Natural killer cell (primary cell): Measurements from ENCODE around the gene KIF26A. TPM values are rescaled to one million over a fixed set of nuclear protein-coding genes. Genes with fewer than 3 reads are reported as not detected.

Experiments
- ATAC-seq, 3 donors: fragments of 150-1000 bp in 2 of 3; fragments of 200-7000 bp in 1 of 3; cut with Tn5 transposase; 1 replicate in 1 of 3; 2 replicates in 2 of 3; pipeline ENCODE4 v1.10.0; 2021; ENCODE audit warnings: mild to moderate bottlenecking in 2 of 3, moderate library complexity in 2 of 3
- DNase-seq, 2 donors: peaks; one replicate each; pipeline versions ENCODE4 v3.0.0 to v3.0.0-alpha.2; 2013 to 2021; ENCODE audit warnings: mixed read lengths in 1 of 2
- H3K27ac ChIP-seq: one replicate; pipeline ENCODE4 v1.5.1; 2013; ENCODE audit warnings: mild to moderate bottlenecking, low read length
- H3K27me3 ChIP-seq: one replicate; pipeline ENCODE4 v1.6.1; 2013; ENCODE audit warnings: low read length; ENCODE audit not compliant: control insufficient read depth, insufficient read depth
- H3K36me3 ChIP-seq: one replicate; pipeline ENCODE4 v1.6.1; 2013; ENCODE audit warnings: low read length; ENCODE audit not compliant: control insufficient read depth, insufficient read depth
- H3K4me1 ChIP-seq: one replicate; pipeline ENCODE4 v1.6.1; 2013; ENCODE audit warnings: low read length; ENCODE audit not compliant: control insufficient read depth, insufficient read depth
- H3K4me3 ChIP-seq: one replicate; pipeline ENCODE4 v1.5.1; 2013; ENCODE audit warnings: low read length
- H3K9me3 ChIP-seq: one replicate; pipeline ENCODE4 v1.6.1; 2013; ENCODE audit warnings: low read length; ENCODE audit not compliant: control insufficient read depth, insufficient read depth
- H3K27ac Mint-ChIP-seq, 2 donors: one replicate each; pipeline ENCODE4 v1.8.0; 2022; ENCODE audit warnings: mild to moderate bottlenecking in 2 of 2, mixed read lengths in 2 of 2, moderate library complexity in 1 of 2
- H3K27me3 Mint-ChIP-seq, 2 donors: one replicate each; pipeline ENCODE4 v1.8.0; 2022; ENCODE audit warnings: low read depth in 2 of 2, mixed read lengths in 2 of 2
- H3K36me3 Mint-ChIP-seq: one replicate; pipeline ENCODE4 v1.8.0; 2022; ENCODE audit warnings: mixed read lengths
- H3K4me1 Mint-ChIP-seq, 2 donors: one replicate each; pipeline ENCODE4 v1.8.0; 2022; ENCODE audit warnings: mixed read lengths in 2 of 2
- H3K4me3 Mint-ChIP-seq: one replicate; pipeline ENCODE4 v1.8.0; 2022; ENCODE audit warnings: mild to moderate bottlenecking, moderate library complexity, mixed read lengths
- H3K9me3 Mint-ChIP-seq, 2 donors: one replicate each; pipeline ENCODE4 v1.8.0; 2022; ENCODE audit warnings: mixed read lengths in 2 of 2
- WGBS: methylation state at CpG from one replicate; pipeline ENCODE4 v1.1.7; 2013; ENCODE audit warnings: missing lambda C conversion rate; ENCODE audit not compliant: insufficient coverage; 5-methylcytosine and 5-hydroxymethylcytosine counted together
- intact Hi-C: fragments of 100-400 bp; cut with micrococcal nuclease; formaldehyde crosslinking; loops from one replicate; pipeline ENCODE4 v1.14.2; 2022
- total RNA-seq, 4 donors: library from RNA; stranded (reverse); fragments of 120-200 nt in 1 of 4; gene quantifications; one replicate each; pipeline versions ENCODE4 v1.2.3 to v1.2.4, GENCODE V29; 2013 to 2022
- TF ChIP-seq, protein P1 (sequence below): fragments of 200-600 bp; IDR thresholded peaks from one replicate; pipeline ENCODE4 v1.8.0; 2022; ENCODE audit warnings: antibody characterized with exemption

KIF26A gene
- total RNA-seq, 3 donors from 2014 or later (not counting 1 experiment from before 2014, with no cell fraction given), result not detected

DNA sequence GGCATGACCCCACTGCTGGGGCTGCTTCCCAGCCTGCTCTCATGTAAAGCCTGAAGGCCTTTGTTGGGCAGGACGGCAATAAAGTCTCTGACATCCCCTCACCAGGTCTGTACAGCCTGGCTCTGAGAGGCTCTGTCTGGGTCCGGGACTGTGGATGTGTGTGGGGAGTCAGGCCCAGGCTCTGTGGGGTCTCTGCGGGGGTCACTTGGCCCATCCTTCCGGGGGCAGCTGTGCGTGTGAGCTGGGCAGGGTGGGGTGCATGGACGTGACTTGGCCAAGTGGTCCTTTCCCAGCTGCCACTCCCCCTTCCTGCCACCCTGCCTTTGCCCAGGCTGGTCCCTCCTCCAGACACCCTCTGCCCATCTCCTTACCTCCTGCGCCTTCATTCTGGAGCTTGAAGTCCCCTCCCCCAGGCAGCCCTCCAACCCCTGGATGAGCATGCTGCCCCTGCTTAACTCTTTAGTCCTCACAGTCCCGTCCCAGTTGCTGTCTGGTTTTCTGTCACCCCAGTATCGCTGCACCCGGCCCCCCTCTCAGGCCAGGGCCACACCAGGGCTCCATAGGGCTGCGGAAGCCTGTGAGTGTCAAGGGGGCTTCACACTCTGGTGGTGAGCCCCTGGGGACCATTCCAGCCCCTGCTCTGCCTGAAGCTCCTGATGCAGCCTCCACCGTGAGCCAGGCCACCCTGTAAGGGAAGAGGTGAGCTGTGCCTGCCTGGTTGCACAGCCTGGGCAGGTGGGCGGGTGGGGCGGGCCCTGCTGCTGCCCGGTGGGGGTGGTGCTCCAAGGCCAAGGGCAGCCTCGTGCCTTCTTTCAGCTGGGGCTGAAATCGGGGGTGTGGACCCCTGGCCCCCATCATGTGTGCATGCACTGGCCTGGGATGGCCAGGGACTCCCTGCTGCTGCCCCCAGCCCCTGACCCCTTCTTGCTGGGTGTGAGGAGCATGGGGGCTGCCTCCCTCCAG, 25.5 kb upstream of the KIF26A start:
- H3K9me3 ChIP-seq, result no peaks in the 10 kb centered on the region
- intact Hi-C loops, result no loop called here

DNA sequence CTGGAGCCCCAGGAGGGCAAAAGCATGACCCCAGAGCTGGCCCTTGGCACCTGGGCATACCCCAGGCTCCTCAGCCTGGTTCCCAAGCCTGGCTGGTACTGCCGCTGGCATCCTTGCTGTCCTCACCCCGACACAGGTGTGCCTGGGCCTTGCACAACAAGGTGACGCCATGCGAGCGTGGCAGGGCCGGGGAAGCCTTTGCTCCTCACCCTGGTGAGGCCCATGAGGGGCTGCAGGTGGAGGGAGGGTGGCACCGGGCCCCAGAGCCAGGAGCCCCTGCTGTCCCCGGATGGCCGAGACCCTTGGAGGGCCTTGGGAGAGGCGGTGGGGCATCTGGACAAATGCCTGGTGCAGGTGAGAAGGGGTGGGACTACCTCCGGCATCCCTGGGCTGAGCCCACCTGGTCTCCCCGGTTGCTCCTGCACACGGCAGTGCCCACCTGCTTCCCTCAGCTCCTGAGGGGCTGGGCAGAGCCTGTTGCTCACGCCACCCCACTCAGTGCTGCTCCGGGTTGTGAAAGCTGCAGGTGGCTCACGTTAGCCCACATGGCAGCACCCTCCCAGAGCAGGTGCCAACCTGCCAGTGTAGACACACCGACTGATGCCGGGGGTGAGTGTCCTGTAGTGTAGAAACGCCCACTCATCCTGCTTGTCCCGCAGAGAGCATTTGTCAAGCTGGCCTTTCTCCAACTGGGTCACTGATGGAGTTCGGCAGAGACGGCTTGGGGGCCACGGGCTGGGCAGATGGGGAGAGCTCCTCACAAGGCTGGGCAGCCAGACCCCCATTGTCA, 24.6 kb upstream of the KIF26A start:
- no peak overlapping the region for H3K27ac ChIP-seq
- no peaks in the 10 kb centered on the region for H3K36me3 ChIP-seq
- Mint-ChIP-seq H3K36me3 (no peaks in the 10 kb centered on the region), H3K4me1 (no peaks in the 10 kb centered on the region), H3K27me3 (peaks cover 9 to 13% of the 10 kb centered on the region in 2 donors), H3K27ac (no peak overlapping the region), H3K9me3 (no peaks in the 10 kb centered on the region), H3K4me3 (no peak overlapping the region)
- DNase-seq, result no peak
- no peak overlapping the region for H3K4me3 ChIP-seq
- H3K9me3 ChIP-seq, result no peaks in the 10 kb centered on the region
- no peaks in the 10 kb centered on the region for H3K27me3 ChIP-seq
- peaks cover 6% of the 10 kb centered on the region for H3K4me1 ChIP-seq
- TF ChIP-seq, protein P1, sequence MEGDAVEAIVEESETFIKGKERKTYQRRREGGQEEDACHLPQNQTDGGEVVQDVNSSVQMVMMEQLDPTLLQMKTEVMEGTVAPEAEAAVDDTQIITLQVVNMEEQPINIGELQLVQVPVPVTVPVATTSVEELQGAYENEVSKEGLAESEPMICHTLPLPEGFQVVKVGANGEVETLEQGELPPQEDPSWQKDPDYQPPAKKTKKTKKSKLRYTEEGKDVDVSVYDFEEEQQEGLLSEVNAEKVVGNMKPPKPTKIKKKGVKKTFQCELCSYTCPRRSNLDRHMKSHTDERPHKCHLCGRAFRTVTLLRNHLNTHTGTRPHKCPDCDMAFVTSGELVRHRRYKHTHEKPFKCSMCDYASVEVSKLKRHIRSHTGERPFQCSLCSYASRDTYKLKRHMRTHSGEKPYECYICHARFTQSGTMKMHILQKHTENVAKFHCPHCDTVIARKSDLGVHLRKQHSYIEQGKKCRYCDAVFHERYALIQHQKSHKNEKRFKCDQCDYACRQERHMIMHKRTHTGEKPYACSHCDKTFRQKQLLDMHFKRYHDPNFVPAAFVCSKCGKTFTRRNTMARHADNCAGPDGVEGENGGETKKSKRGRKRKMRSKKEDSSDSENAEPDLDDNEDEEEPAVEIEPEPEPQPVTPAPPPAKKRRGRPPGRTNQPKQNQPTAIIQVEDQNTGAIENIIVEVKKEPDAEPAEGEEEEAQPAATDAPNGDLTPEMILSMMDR, result no peak
- ATAC-seq, result no peak
- 81% methylated on average over 23 of the region's 23 CpGs for WGBS
- intact Hi-C loops, result no loop called here

More for the DNA sequence above, 25.5 kb upstream of the KIF26A start:
- 76% methylated on average over 16 of the region's 17 CpGs for WGBS
- H3K27ac ChIP-seq, result no peak overlapping the region
- Mint-ChIP-seq H3K4me3 (no peak overlapping the region), H3K4me1 (no peaks in the 10 kb centered on the region), H3K9me3 (no peaks in the 10 kb centered on the region), H3K36me3 (no peaks in the 10 kb centered on the region), H3K27ac (no peak overlapping the region), H3K27me3 (peaks cover 6 to 13% of the 10 kb centered on the region in 2 donors)
- H3K4me1 ChIP-seq, result peaks cover 6% of the 10 kb centered on the region
- TF ChIP-seq, protein P1, result no peak
- no peaks in the 10 kb centered on the region for H3K36me3 ChIP-seq
- no peaks in the 10 kb centered on the region for H3K27me3 ChIP-seq
- no peak for ATAC-seq
- H3K4me3 ChIP-seq, result no peak overlapping the region
- no peak for DNase-seq

DNA sequence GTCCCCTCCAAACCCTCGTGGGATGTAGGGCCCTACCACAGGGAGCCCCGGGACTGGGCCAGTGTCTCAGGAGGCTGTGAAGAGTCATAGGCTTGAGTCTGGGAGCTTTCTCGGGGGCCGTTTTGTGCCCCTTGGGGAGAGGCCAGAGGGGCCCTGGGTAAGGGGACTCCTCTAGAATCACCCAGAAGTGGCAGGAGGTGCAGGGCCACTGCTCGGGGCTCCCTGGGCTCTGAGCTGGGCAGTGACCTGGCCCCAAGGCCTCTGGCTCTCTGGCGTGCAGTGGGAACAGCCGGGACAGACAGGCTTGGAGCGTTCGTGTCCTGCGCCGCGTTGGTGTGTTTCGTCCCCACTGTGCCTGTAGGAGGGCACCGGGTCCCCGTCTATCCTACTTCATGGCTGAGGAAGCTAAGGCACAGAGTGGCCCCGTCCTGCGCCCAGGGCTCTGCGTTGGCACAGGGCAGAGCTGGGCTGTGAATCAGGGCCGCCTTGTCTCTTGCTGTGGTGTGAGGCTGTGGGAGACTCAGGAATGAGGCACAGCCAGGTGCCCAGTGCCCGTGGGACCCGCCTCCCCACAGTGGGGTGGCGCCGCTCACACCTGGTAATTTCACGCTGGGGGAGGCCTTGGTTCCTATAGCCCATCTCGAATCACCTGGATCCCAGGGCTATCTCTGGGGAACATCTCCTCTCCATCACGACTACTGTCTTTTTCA, 23.8 kb upstream of the KIF26A start:
- DNase-seq (no peak), ATAC-seq (no peak)
- WGBS, result 84% methylated on average over 26 of the region's 26 CpGs
- peaks cover 9 to 13% of the 10 kb centered on the region in 2 donors for H3K27me3 Mint-ChIP-seq
- Histone ChIP-seq H3K4me3 (no peak overlapping the region), H3K4me1 (peaks cover 6% of the 10 kb centered on the region), H3K36me3 (no peaks in the 10 kb centered on the region), H3K27me3 (peaks cover 2% of the 10 kb centered on the region), H3K9me3 (no peaks in the 10 kb centered on the region), H3K27ac (no peak overlapping the region)
- no peaks in the 10 kb centered on the region for H3K4me1 Mint-ChIP-seq
- intact Hi-C loops, result no loop called here
- H3K27ac Mint-ChIP-seq, result no peak overlapping the region
- no peak overlapping the region for H3K4me3 Mint-ChIP-seq
- H3K9me3 Mint-ChIP-seq, result no peaks in the 10 kb centered on the region
- TF ChIP-seq, protein P1, result no peak
- H3K36me3 Mint-ChIP-seq, result no peaks in the 10 kb centered on the region
